ENCODE data around the gene FAM13A. TPM values are rescaled to one million over a fixed set of nuclear protein-coding genes. Genes with fewer than 3 reads are reported as not detected.

The FAM13A gene
- total RNA-seq, 1 experiment from 2014 or later = 39.0 TPM

Other genes starting within 250 kb of the FAM13A start
- gene TIGD2, start 54.3 kb upstream of the FAM13A start, total RNA-seq (2014; rRNA removed; shearing (Covaris generic)) = 29.4 and 34.5 TPM in 2 replicates

All from G401 (cell line).